GM23338 (cell line): ENCODE results near the gene HOXA3. TPM values are rescaled to one million over a fixed set of nuclear protein-coding genes. Genes with fewer than 3 reads are reported as not detected.

Experiments
- ATAC-seq: fragments of 200-7000 bp; cut with Tn5 transposase; 3 replicates; pipeline ENCODE4 v1.9.1; 2020
- DNase-seq: peaks from one replicate; pipeline ENCODE4 v3.0.0-alpha.2; 2015; ENCODE audit warnings: low spot score
- H2AFZ ChIP-seq: fragments of 200-600 bp; sonication (generic); 2 replicates; pipeline ENCODE4 v1.8.0; 2016; ENCODE audit warnings: antibody characterized with exemption, mild to moderate bottlenecking, moderate library complexity
- H3F3A ChIP-seq: fragments of 200-600 bp; sonication (generic); replicated peaks from 2 replicates; pipeline ENCODE4 v1.8.0; 2017; ENCODE audit warnings: antibody characterized with exemption, mixed run types, low read depth
- H3K27ac ChIP-seq: fragments of 200-600 bp; sonication (generic); 2 replicates; pipeline ENCODE4 v1.6.1; 2016; ENCODE audit warnings: low read depth
- H3K27me3 ChIP-seq: fragments of 200-600 bp; sonication (generic); 2 replicates; pipeline ENCODE4 v1.8.0; 2016; ENCODE audit warnings: mild to moderate bottlenecking, mixed run types, moderate library complexity; ENCODE audit not compliant: insufficient read depth
- H3K36me3 ChIP-seq: fragments of 200-600 bp; sonication (generic); 2 replicates; pipeline ENCODE4 v1.8.0; 2016; ENCODE audit warnings: mild to moderate bottlenecking; ENCODE audit not compliant: insufficient read depth
- H3K4me1 ChIP-seq: fragments of 200-600 bp; sonication (generic); 2 replicates; pipeline ENCODE4 v1.8.0; 2016; ENCODE audit warnings: mild to moderate bottlenecking, moderate library complexity; ENCODE audit not compliant: insufficient read depth
- H3K4me2 ChIP-seq: fragments of 200-600 bp; sonication (generic); 2 replicates; pipeline ENCODE4 v1.7.1; 2017; ENCODE audit warnings: mixed run types
- H3K4me3 ChIP-seq: fragments of 200-600 bp; sonication (generic); 2 replicates; pipeline ENCODE4 v1.6.1; 2016; ENCODE audit warnings: mixed run types
- H3K79me2 ChIP-seq: fragments of 200-600 bp; sonication (generic); replicated peaks from 2 replicates; pipeline ENCODE4 v1.8.0; 2017; ENCODE audit warnings: mild to moderate bottlenecking; ENCODE audit not compliant: insufficient read depth
- H3K9me2 ChIP-seq: fragments of 200-600 bp; sonication (generic); 2 replicates; pipeline ENCODE4 v1.8.0; 2017; ENCODE audit not compliant: insufficient read depth
- H4K20me1 ChIP-seq: fragments of 200-600 bp; sonication (generic); replicated peaks from 2 replicates; pipeline ENCODE4 v1.8.0; 2017; ENCODE audit warnings: mild to moderate bottlenecking; ENCODE audit not compliant: insufficient read depth
- H3K27ac Mint-ChIP-seq: 2 replicates; pipeline ENCODE4 v1.8.0; 2020; ENCODE audit warnings: inconsistent platforms, mild to moderate bottlenecking, moderate library complexity, mixed read lengths
- H3K27me3 Mint-ChIP-seq: 3 replicates; pipeline ENCODE4 v1.8.0; 2022; ENCODE audit warnings: low read depth, mild to moderate bottlenecking, moderate library complexity, mixed read lengths, inconsistent platforms; ENCODE audit not compliant: insufficient read depth, poor library complexity
- H3K36me3 Mint-ChIP-seq: 3 replicates; pipeline ENCODE4 v1.8.0; 2021; ENCODE audit warnings: low read depth, mild to moderate bottlenecking, inconsistent platforms, moderate library complexity, mixed read lengths
- H3K4me1 Mint-ChIP-seq: 3 replicates; pipeline ENCODE4 v1.8.0; 2020; ENCODE audit warnings: mild to moderate bottlenecking, inconsistent platforms, mixed read lengths
- H3K4me3 Mint-ChIP-seq: 3 replicates; pipeline ENCODE4 v1.8.0; 2021; ENCODE audit warnings: moderate library complexity, mild to moderate bottlenecking, inconsistent platforms, mixed read lengths
- H3K9me3 Mint-ChIP-seq: 3 replicates; pipeline ENCODE4 v1.8.0; 2020; ENCODE audit warnings: moderate library complexity, mild to moderate bottlenecking, inconsistent platforms, mixed read lengths
- ETS1 ChIP-seq: IDR thresholded peaks from 2 replicates; pipeline ENCODE4 v1.6.1; 2016; ENCODE audit warnings: antibody characterized with exemption
- EZH2 ChIP-seq: fragments of 200-600 bp; sonication (generic); IDR thresholded peaks from one replicate; pipeline ENCODE4 v1.8.0; 2017; ENCODE audit warnings: antibody characterized with exemption, mild to moderate bottlenecking, low read depth; ENCODE audit not compliant: unreplicated experiment
- EZH2phosphoT487 ChIP-seq: fragments of 200-600 bp; sonication (generic); IDR thresholded peaks from one replicate; pipeline ENCODE4 v1.8.1; 2018; ENCODE audit warnings: antibody characterized with exemption; ENCODE audit not compliant: unreplicated experiment
- JUNB ChIP-seq: IDR thresholded peaks from one replicate; pipeline ENCODE4 v1.6.1; 2016; ENCODE audit warnings: antibody characterized with exemption; ENCODE audit not compliant: unreplicated experiment
- NANOG ChIP-seq: IDR thresholded peaks from 2 replicates; pipeline ENCODE4 v1.6.1; 2016; ENCODE audit warnings: antibody characterized with exemption, borderline replicate concordance
- POLR2AphosphoS5 ChIP-seq: IDR thresholded peaks from 2 replicates; pipeline ENCODE4 v1.6.1; 2016; ENCODE audit warnings: antibody characterized with exemption, low read depth
- STAT1 ChIP-seq: IDR thresholded peaks from one replicate; pipeline ENCODE4 v1.6.1; 2016; ENCODE audit warnings: antibody characterized with exemption; ENCODE audit not compliant: unreplicated experiment
- ZNF114 ChIP-seq: fragments of 250-450 bp; sonication (Bioruptor Pico); IDR thresholded peaks from 2 replicates; pipeline ENCODE4 v1.5.0; 2020; ENCODE audit warnings: mild to moderate bottlenecking, moderate library complexity
- ZNF331 ChIP-seq: fragments of 250-450 bp; sonication (Bioruptor Pico); IDR thresholded peaks from 2 replicates; pipeline ENCODE4 v1.5.0; 2020; ENCODE audit warnings: low read depth, mild to moderate bottlenecking, moderate library complexity
- polyA plus RNA-seq: library from polyadenylated mRNA; unstranded; fragments of >200 nt; fragmentation: Nextera tagmentation; extraction: Ambion mirVana; gene quantifications from 2 replicates; pipeline ENCODE4 v1.2.1, GENCODE V29; 2016
- total RNA-seq: library from RNA; depleted of rRNA; stranded (reverse); fragments of >200 nt; shearing (Covaris generic); gene quantifications from 2 replicates; pipeline ENCODE4 v1.2.3, GENCODE V29; 2014
- TF ChIP-seq, protein P1 (sequence below): IDR thresholded peaks from one replicate; pipeline ENCODE4 v1.6.1; 2018; ENCODE audit warnings: antibody characterized with exemption; ENCODE audit not compliant: unreplicated experiment
- TF ChIP-seq, protein P2 (sequence below), 2 experiments: fragments of 200-600 bp in 1 of 2; sonication (generic) in 1 of 2; conservative IDR thresholded peaks; 2 replicates each; pipeline versions ENCODE4 v1.5.1 to v1.6.1; 2016 to 2017; ENCODE audit warnings: antibody characterized with exemption in 2 of 2, low read depth in 2 of 2, mild to moderate bottlenecking in 2 of 2, moderate library complexity in 1 of 2

HOXA3 gene
- total and polyA plus RNA-seq, 2 experiments from 2014 or later: not detected

DNA sequence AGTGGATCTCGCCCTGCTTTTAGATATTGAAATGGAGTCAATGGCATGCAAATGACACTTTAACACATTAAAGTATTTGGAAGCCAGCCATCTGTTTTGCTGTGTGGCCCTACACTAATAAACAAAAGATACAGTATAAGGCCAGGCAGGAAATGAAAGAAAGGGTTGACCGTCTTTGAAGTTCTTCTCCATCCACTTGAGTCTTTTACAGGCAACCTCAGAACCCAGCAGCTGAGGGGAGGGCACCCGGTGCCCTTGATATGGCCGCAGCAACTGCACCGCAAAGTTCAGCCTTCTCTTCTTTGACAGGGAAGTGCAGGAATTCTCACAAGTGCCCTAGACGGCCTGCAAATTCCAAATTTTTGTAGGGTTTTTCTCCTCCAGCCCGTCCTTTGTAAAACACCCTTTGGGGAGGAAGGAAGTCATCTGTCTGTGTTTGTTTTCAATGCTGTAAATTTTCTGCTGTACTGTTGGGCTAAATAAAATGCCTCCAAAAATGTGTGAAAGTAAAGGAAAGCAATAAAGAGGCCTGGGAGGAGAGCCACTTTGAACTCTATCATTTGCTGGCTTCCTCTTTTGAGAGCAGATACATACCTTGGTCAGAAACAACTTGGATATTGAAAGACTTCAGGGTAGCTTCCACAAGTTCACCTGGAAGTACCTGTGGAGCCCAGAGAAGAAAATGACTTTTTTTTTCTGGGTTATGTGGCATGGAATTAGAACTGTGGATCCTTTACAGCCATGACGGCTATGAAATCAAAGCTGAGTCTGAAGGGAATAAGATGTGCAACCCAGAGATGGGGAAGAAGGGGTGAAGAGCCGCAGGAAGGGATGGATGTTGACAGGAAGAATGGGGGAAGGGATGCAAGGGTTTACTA is 60.2 kb downstream of the HOXA3 start:
- no peak for TF ChIP-seq ZNF331 (CRISPR knock-in tag)
- peak; percentile 86 for TF ChIP-seq EZH2
- no peak for TF ChIP-seq STAT1
- TF ChIP-seq, protein P1, sequence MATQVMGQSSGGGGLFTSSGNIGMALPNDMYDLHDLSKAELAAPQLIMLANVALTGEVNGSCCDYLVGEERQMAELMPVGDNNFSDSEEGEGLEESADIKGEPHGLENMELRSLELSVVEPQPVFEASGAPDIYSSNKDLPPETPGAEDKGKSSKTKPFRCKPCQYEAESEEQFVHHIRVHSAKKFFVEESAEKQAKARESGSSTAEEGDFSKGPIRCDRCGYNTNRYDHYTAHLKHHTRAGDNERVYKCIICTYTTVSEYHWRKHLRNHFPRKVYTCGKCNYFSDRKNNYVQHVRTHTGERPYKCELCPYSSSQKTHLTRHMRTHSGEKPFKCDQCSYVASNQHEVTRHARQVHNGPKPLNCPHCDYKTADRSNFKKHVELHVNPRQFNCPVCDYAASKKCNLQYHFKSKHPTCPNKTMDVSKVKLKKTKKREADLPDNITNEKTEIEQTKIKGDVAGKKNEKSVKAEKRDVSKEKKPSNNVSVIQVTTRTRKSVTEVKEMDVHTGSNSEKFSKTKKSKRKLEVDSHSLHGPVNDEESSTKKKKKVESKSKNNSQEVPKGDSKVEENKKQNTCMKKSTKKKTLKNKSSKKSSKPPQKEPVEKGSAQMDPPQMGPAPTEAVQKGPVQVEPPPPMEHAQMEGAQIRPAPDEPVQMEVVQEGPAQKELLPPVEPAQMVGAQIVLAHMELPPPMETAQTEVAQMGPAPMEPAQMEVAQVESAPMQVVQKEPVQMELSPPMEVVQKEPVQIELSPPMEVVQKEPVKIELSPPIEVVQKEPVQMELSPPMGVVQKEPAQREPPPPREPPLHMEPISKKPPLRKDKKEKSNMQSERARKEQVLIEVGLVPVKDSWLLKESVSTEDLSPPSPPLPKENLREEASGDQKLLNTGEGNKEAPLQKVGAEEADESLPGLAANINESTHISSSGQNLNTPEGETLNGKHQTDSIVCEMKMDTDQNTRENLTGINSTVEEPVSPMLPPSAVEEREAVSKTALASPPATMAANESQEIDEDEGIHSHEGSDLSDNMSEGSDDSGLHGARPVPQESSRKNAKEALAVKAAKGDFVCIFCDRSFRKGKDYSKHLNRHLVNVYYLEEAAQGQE: no peak
- peak; percentile 75 for TF ChIP-seq EZH2phosphoT487
- peak; percentile 74 for TF ChIP-seq ETS1
- TF ChIP-seq JUNB: no peak
- peak; percentile 88 for TF ChIP-seq NANOG
- ATAC-seq (peak; percentile 10), DNase-seq (peak; percentile 83)
- H3K4me3 Mint-ChIP-seq: no peak overlapping the region; the same call in 2 of the 3 replicates
- Histone ChIP-seq H4K20me1 (peaks cover 46% of the 10 kb centered on the region), H3K4me1 (peaks cover 51% of the 10 kb centered on the region), H3K9me2 (no peaks in the 10 kb centered on the region), H3K4me2 (peak overlapping the region; percentile 33; the same call in 1 of the 2 replicates), H3K4me3 (no peak overlapping the region), H3K27ac (no peak overlapping the region), H3K27me3 (peaks cover 100% of the 10 kb centered on the region), H2AFZ (no peak overlapping the region), H3K36me3 (no peaks in the 10 kb centered on the region), H3K79me2 (no peaks in the 10 kb centered on the region), H3F3A (peaks cover 36% of the 10 kb centered on the region)
- H3K27ac Mint-ChIP-seq: no peak overlapping the region
- no peaks in the 10 kb centered on the region for H3K36me3 Mint-ChIP-seq
- peaks cover 100% of the 10 kb centered on the region for H3K27me3 Mint-ChIP-seq
- peaks cover 12% of the 10 kb centered on the region; the same call in 2 of the 3 replicates for H3K9me3 Mint-ChIP-seq
- H3K4me1 Mint-ChIP-seq: peaks cover 42% of the 10 kb centered on the region

GRCh38 chr7:27091105-27091504 is 61.3 kb downstream of the HOXA3 start:
- H3K27ac Mint-ChIP-seq: no peak overlapping the region
- no peak overlapping the region for H3K4me3 Mint-ChIP-seq

More at GRCh38 chr7:27091105-27091504, 61.3 kb downstream of the HOXA3 start:
- Histone ChIP-seq H3K36me3 (no peaks in the 10 kb centered on the region), H3F3A (peaks cover 32% of the 10 kb centered on the region), H2AFZ (no peak overlapping the region), H3K4me3 (no peak overlapping the region), H3K27ac (no peak overlapping the region), H3K79me2 (no peaks in the 10 kb centered on the region), H3K27me3 (peaks cover 100% of the 10 kb centered on the region), H3K9me2 (no peaks in the 10 kb centered on the region), H3K4me1 (peaks cover 46% of the 10 kb centered on the region), H4K20me1 (peaks cover 42% of the 10 kb centered on the region), H3K4me2 (peak overlapping the region; percentile 34)
- ATAC-seq (no peak), DNase-seq (peak; percentile 34)
- TF ChIP-seq ZNF114 (CRISPR knock-in tag) (no peak), POLR2AphosphoS5 (no peak), NANOG (peak; percentile 4; the same call in 1 of the 2 replicates), EZH2phosphoT487 (no peak), JUNB (no peak), ZNF331 (CRISPR knock-in tag) (no peak), EZH2 (no peak)
- TF ChIP-seq, protein P2, sequence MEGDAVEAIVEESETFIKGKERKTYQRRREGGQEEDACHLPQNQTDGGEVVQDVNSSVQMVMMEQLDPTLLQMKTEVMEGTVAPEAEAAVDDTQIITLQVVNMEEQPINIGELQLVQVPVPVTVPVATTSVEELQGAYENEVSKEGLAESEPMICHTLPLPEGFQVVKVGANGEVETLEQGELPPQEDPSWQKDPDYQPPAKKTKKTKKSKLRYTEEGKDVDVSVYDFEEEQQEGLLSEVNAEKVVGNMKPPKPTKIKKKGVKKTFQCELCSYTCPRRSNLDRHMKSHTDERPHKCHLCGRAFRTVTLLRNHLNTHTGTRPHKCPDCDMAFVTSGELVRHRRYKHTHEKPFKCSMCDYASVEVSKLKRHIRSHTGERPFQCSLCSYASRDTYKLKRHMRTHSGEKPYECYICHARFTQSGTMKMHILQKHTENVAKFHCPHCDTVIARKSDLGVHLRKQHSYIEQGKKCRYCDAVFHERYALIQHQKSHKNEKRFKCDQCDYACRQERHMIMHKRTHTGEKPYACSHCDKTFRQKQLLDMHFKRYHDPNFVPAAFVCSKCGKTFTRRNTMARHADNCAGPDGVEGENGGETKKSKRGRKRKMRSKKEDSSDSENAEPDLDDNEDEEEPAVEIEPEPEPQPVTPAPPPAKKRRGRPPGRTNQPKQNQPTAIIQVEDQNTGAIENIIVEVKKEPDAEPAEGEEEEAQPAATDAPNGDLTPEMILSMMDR (conservative IDR thresholded peaks at IDR 0.05; ENCODE audit: low read depth in 2 of 2): no peak
- Mint-ChIP-seq H3K4me1 (peaks cover 40% of the 10 kb centered on the region), H3K27me3 (peaks cover 99% of the 10 kb centered on the region), H3K9me3 (peaks cover 13% of the 10 kb centered on the region; the same call in 2 of the 3 replicates), H3K36me3 (no peaks in the 10 kb centered on the region)
